Stimulated activated CD8-positive, alpha-beta memory T cell treated with anti-CD3 and anti-CD28 coated beads, Interleukin-4, amount 100 ng/mL, for 24 hours (primary cell): ENCODE data around the gene MAGEA2B.
"Not testable (repeated sequence)": the region's sequence is repeated elsewhere in the genome, so short reads cannot be mapped to it uniquely, and the experiment has no call there.

Source experiments
- DNase-seq: peaks from one replicate; pipeline ENCODE4 v3.0.0-alpha.2; 2020; ENCODE audit warnings: low read depth

Gene MAGEA2B

DNA sequence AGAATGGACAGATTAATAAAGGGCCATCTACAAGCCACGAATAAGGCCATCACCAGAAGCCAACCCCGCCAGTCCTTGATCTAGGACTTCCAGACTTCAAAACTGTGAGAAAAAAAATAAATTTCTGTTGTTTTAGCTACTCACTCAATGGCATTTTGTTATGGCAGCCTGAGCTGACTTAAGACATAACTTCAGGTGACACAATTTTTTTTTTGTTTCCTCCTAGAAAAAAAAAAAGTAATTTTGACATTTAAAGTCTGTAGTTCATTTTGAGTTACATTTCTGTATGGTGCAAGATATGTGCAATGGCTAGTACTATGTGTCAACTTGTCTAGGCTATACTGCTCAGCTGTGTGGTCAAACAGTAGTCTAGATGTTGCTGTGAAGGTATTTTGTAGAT, 44.5 kb downstream of the MAGEA2B start, which contains the start of gene CSAG3:
TSS of gene CSAG3 (plus strand) at position 301 of the 400 bp plus-strand sequence.
- DNase-seq: not testable (repeated sequence)

DNA sequence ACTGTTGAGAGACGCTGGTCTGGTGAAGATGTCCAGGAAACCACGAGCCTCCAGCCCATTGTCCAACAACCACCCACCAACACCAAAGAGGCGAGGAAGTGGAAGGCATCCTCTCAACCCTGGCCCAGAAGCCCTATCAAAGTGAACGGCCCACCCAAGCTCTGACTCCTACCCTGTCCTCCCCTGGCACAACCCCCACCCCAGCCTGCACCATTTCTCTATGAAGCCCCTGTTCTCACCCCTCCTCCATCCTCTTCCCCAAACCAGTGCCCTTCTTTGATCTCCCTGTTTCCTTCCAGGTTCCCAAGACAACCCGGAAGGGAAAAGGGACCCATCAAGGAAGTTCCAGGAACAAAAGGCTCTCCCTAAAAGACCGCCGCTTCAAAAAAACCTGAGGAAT, 45.1 kb downstream of the MAGEA2B start:
- not testable (repeated sequence) for DNase-seq

DNA sequence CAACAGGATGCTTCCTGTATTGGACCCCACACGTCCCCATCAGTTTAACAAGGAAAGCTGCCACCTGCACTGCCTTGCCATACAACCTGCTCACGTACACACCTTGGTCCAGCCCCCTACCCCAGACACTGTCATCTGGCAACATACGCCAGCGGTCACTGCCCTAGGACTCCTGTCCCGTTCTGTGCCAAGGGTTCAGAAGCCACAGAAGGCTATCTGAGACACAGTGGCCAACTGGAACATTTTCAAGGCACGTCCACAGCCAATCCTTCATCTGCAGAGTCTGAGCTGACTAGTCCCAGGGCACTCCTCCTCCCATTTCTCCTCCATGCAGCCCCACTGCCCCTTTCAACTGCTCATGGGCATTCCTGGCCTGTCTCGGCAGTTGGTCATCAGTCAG, 47.2 kb downstream of the MAGEA2B start:
- not testable (repeated sequence) for DNase-seq

DNA sequence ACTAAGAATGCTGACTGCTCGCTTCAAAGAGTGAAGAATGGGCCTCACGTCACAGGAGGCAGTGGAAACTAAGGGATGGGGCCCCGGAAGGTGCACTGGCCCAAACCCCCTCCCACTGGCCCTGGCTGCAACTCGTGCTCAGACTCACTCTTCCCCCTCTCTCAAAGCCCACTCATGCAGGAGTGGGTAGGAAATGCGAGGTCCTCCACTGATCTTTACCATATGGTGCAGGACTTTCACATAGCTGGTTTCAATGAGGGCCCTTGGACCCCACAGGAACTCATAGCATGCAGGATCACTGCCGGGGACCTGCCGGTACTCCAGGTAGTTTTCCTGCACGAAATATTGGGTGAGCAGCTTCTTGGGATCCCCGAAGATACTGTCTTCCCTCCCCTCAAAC, 52.1 kb downstream of the MAGEA2B start:
- not testable (repeated sequence) for DNase-seq
